ENCODE measurements around the gene SEC24D. TPM values are rescaled to one million over a fixed set of nuclear protein-coding genes. Genes with fewer than 3 reads are reported as not detected.

The SEC24D gene
- total and polyA plus RNA-seq, 2 donors (not counting 3 experiments of a cell fraction or from before 2014, with no cell fraction given) = 81.5 to 127 TPM

DNA sequence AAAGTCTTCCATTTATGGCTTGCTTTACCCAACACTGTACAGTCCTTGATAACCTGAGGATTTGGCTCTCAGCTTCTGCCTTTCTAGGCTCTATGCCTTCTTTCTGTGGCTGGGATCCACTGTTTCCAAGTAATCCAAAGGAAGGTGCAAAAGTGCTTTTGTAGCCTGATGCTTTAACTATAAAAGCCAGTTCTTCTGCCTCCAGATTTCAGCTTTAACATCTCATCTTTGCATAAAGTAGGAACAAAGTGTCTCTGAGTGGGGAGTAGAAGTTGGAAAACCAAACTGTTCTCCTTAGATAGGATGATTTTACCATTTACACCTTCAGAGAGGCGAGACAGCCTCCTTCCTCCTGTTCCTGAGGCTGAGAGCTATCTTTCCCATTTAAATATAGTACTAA, 11.1 kb upstream of the SEC24D start:
- Histone ChIP-seq H3K9me1 (replicated peaks; ENCODE audit: control insufficient read depth, extremely low read depth, insufficient read depth, low read length) (no peaks in the 10 kb centered on the region), H3K4me1 (ENCODE audit: control insufficient read depth, extremely low read depth, insufficient read depth, low read length) (peaks cover 10% of the 10 kb centered on the region), H3K79me2 (ENCODE audit: control insufficient read depth, insufficient read depth, low read length) (no peaks in the 10 kb centered on the region), H3K36me3 (ENCODE audit: control insufficient read depth in 2 of 2, extremely low read depth in 1 of 2, insufficient read depth in 2 of 2, low read length in 2 of 2) (no peaks in the 10 kb centered on the region), H3K27me3 (ENCODE audit: control insufficient read depth in 2 of 2, insufficient read depth in 2 of 2, low read length in 2 of 2) (no peaks in the 10 kb centered on the region), H3K4me2 (ENCODE audit: insufficient read depth, low read length) (no peak overlapping the region), H3K4me3 (replicated peaks in 1 of 3; ENCODE audit: insufficient read depth in 1 of 3, low read depth in 1 of 3, low read length in 3 of 3) (no peak overlapping the region), H3K27ac (ENCODE audit: insufficient read depth, low read depth, low read length) (no peak overlapping the region), H2AFZ (ENCODE audit: low read depth, low read length) (no peak overlapping the region), H3K9me3 (replicated peaks; ENCODE audit: control insufficient read depth, insufficient read depth, low read length) (no peaks in the 10 kb centered on the region), H3K9ac (replicated peaks; ENCODE audit: extremely low read depth, insufficient read depth, low read length) (no peak overlapping the region), H4K20me1 (replicated peaks; ENCODE audit: control insufficient read depth, extremely low read depth, insufficient read depth, low read length) (no peaks in the 10 kb centered on the region)
- CTCF ChIA-PET = interaction anchor here (0.8 to 2.0 kb wide), 6 partner anchors 8 to 75 kb away, joined by 3 to 7 read pairs (median 4); no protein-coding TSS in a partner anchor
- FAIRE-seq (no peak), DNase-seq (ENCODE audit: low read depth, low spot score) (no peak)
- no TSS peak for BruUV-seq (replicated peaks)
- intact Hi-C loops (cut with micrococcal nuclease) (no loop called here), dilution Hi-C loops (cut with MboI; ENCODE audit: extremely low pct_ligation_motif_present, low sequenced_read_pairs) (no loop called here)
- TF ChIP-seq EZH2 (IDR thresholded peaks at IDR 0.05; ENCODE audit: borderline replicate concordance, low read depth, low read length, severe bottlenecking) = no peak
- TF ChIP-seq POLR2AphosphoS5 (IDR thresholded peaks at IDR 0.05; ENCODE audit: insufficient read depth, low read depth, low read length) = no peak
- TF ChIP-seq FOS (IDR thresholded peaks at IDR 0.05; ENCODE audit: borderline replicate concordance, insufficient read depth, low read length) = no peak
- no peak for TF ChIP-seq GATA2 (IDR thresholded peaks at IDR 0.05; ENCODE audit: insufficient read depth, insufficient read length, low read depth, low read length)
- TF ChIP-seq, protein P1, sequence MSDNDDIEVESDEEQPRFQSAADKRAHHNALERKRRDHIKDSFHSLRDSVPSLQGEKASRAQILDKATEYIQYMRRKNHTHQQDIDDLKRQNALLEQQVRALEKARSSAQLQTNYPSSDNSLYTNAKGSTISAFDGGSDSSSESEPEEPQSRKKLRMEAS (IDR thresholded peaks at IDR 0.05; ENCODE audit: insufficient read depth, insufficient read length) = no peak
- no peak for TF ChIP-seq MYC (IDR thresholded peaks at IDR 0.05; ENCODE audit: low read depth, low read length)
- TF ChIP-seq POLR2A (IDR thresholded peaks at IDR 0.05; ENCODE audit: low read depth, low read length) = no peak
- TF ChIP-seq JUN (IDR thresholded peaks at IDR 0.05; ENCODE audit: borderline replicate concordance, insufficient read depth, insufficient read length, low read depth) = no peak
- TF ChIP-seq, protein P2, sequence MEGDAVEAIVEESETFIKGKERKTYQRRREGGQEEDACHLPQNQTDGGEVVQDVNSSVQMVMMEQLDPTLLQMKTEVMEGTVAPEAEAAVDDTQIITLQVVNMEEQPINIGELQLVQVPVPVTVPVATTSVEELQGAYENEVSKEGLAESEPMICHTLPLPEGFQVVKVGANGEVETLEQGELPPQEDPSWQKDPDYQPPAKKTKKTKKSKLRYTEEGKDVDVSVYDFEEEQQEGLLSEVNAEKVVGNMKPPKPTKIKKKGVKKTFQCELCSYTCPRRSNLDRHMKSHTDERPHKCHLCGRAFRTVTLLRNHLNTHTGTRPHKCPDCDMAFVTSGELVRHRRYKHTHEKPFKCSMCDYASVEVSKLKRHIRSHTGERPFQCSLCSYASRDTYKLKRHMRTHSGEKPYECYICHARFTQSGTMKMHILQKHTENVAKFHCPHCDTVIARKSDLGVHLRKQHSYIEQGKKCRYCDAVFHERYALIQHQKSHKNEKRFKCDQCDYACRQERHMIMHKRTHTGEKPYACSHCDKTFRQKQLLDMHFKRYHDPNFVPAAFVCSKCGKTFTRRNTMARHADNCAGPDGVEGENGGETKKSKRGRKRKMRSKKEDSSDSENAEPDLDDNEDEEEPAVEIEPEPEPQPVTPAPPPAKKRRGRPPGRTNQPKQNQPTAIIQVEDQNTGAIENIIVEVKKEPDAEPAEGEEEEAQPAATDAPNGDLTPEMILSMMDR (IDR thresholded peaks at IDR 0.05; ENCODE audit: extremely low read depth in 1 of 2, insufficient read depth in 1 of 2, low read depth in 1 of 2, low read length in 2 of 2) = no peak
- POLR2A ChIA-PET = no interaction called here
